Vagina (tissue), 2 donors: ENCODE measurements around the gene NUP210.

ENCODE experiments used
- CTCF ChIP-seq, 3 experiments: fragments of 450-650 bp in 2 of 3; fragments of 200-600 bp in 1 of 3; sonication (generic) in 1 of 3; IDR thresholded peaks; one replicate each; pipeline ENCODE4 v1.5.1; 2017 to 2019; ENCODE audit warnings: antibody characterized with exemption in 3 of 3, mild to moderate bottlenecking in 2 of 3, moderate library complexity in 2 of 3
- POLR2A ChIP-seq, 2 donors: fragments of 450-650 bp; IDR thresholded peaks; one replicate each; pipeline ENCODE4 v1.6.1; 2017; ENCODE audit warnings: antibody characterized with exemption in 2 of 2, mild to moderate bottlenecking in 2 of 2, moderate library complexity in 2 of 2

DNA sequence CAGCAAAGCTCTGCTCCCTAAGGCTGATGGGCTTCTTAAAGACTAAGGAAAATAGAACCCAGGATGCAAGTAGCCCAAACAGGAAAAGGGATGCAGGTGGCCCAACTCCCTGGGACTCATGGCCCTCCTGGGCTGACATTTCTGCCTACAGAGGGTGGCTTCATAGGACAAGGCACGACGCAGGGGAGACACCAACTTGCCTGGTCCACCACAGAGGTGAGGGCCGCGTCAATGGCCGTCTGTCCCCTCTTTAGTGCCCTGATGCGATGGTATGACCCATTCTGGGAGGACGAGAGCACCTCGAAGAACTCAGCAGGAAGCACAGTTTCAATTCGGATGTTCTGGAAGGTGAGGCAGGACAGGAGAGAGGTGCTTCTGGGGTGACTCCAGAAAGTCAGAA lies 44.0 kb downstream of the NUP210 start:
- TF ChIP-seq CTCF (IDR thresholded peaks at IDR 0.05) (no peak), POLR2A (IDR thresholded peaks at IDR 0.05) (no peak)
